WTC11 (cell line): ENCODE measurements around the gene CACNA2D4. TPM values are rescaled to one million over a fixed set of nuclear protein-coding genes. Genes with fewer than 3 reads are reported as not detected.

Experiments used
- ATAC-seq: fragments of 200-7000 bp; cut with Tn5 transposase; 2 replicates; pipeline ENCODE4 v1.10.0; 2021; ENCODE audit warnings: mild to moderate bottlenecking, moderate library complexity
- CTCF ChIA-PET: fragments of 300-600 bp; sonication (Branson Sonifier 250); formaldehyde crosslinking; loops from one replicate; lab custom pipeline; 2021; ENCODE audit warnings: antibody characterized with exemption; lab: Charles Lee
- POLR2A ChIA-PET: fragments of 350-600 bp; sonication (Branson Sonifier 250); formaldehyde crosslinking; loops from one replicate; lab custom pipeline; 2021; ENCODE audit warnings: antibody characterized with exemption; lab: Charles Lee
- DNase-seq: peaks from one replicate; pipeline ENCODE4 v3.0.0; 2021; ENCODE audit warnings: low spot score
- H3K27ac Mint-ChIP-seq: 2 replicates; pipeline ENCODE4 v1.8.0; 2021; ENCODE audit warnings: mixed read lengths
- H3K27me3 Mint-ChIP-seq: 2 replicates; pipeline ENCODE4 v1.8.0; 2021; ENCODE audit warnings: low read depth, mild to moderate bottlenecking, moderate library complexity, mixed read lengths
- H3K36me3 Mint-ChIP-seq: 2 replicates; pipeline ENCODE4 v1.8.0; 2021; ENCODE audit warnings: mixed read lengths
- H3K4me1 Mint-ChIP-seq: 2 replicates; pipeline ENCODE4 v1.8.0; 2022; ENCODE audit warnings: mixed read lengths
- H3K4me3 Mint-ChIP-seq: 2 replicates; pipeline ENCODE4 v1.8.0; 2021; ENCODE audit warnings: mild to moderate bottlenecking, moderate library complexity, mixed read lengths
- H3K9me3 Mint-ChIP-seq: 2 replicates; pipeline ENCODE4 v1.8.0; 2021; ENCODE audit warnings: mixed read lengths
- ATF6 ChIP-seq: sonication (generic); formaldehyde crosslinking; IDR thresholded peaks from 2 replicates; pipeline ENCODE4 v1.8.1; 2023; ENCODE audit warnings: mild to moderate bottlenecking, missing genetic modification reagents
- E2F1 ChIP-seq: sonication (generic); formaldehyde crosslinking; IDR thresholded peaks from 2 replicates; pipeline ENCODE4 v1.8.0; 2022; ENCODE audit warnings: mild to moderate bottlenecking, missing genetic modification reagents
- E2F4 ChIP-seq: sonication (generic); formaldehyde crosslinking; IDR thresholded peaks from 2 replicates; pipeline ENCODE4 v1.8.1; 2022; ENCODE audit warnings: low read depth, mild to moderate bottlenecking, moderate library complexity, missing genetic modification reagents, borderline replicate concordance
- GABPB1 ChIP-seq: sonication (generic); formaldehyde crosslinking; IDR thresholded peaks from 2 replicates; pipeline ENCODE4 v1.8.1; 2023; ENCODE audit warnings: mild to moderate bottlenecking, missing genetic modification reagents
- GRHL2 ChIP-seq: fragments of 250-450 bp; sonication (Bioruptor Pico); IDR thresholded peaks from 2 replicates; pipeline ENCODE4 v1.8.0; 2022; ENCODE audit warnings: mild to moderate bottlenecking, moderate library complexity; ENCODE audit not compliant: insufficient replicate concordance, severe bottlenecking
- IRF2 ChIP-seq: sonication (generic); formaldehyde crosslinking; IDR thresholded peaks from 2 replicates; pipeline ENCODE4 v1.8.0; 2022; ENCODE audit warnings: low read depth, missing genetic modification reagents, borderline replicate concordance
- MAX ChIP-seq: sonication (generic); formaldehyde crosslinking; IDR thresholded peaks from 2 replicates; pipeline ENCODE4 v1.8.0; 2022; ENCODE audit warnings: mild to moderate bottlenecking, missing genetic modification reagents
- MLX ChIP-seq: sonication (generic); formaldehyde crosslinking; IDR thresholded peaks from 2 replicates; pipeline ENCODE4 v1.8.1; 2023; ENCODE audit warnings: mild to moderate bottlenecking, missing genetic modification reagents, moderate library complexity
- NFE2L1 ChIP-seq: sonication (generic); formaldehyde crosslinking; IDR thresholded peaks from 2 replicates; pipeline ENCODE4 v1.8.1; 2023; ENCODE audit warnings: missing genetic modification reagents
- NFYB ChIP-seq: sonication (generic); formaldehyde crosslinking; conservative IDR thresholded peaks from 2 replicates; pipeline ENCODE4 v1.8.0; 2022; ENCODE audit warnings: low read depth, missing genetic modification reagents
- OVOL2 ChIP-seq: fragments of 250-450 bp; sonication (Bioruptor Pico); IDR thresholded peaks from 2 replicates; pipeline ENCODE4 v1.9.0; 2021; ENCODE audit warnings: mild to moderate bottlenecking, borderline replicate concordance
- RORB ChIP-seq: fragments of 250-450 bp; sonication (Bioruptor Pico); IDR thresholded peaks from 2 replicates; pipeline ENCODE4 v1.9.0; 2021; ENCODE audit warnings: mild to moderate bottlenecking
- SMAD3 ChIP-seq: sonication (generic); formaldehyde crosslinking; IDR thresholded peaks from 2 replicates; pipeline ENCODE4 v1.8.0; 2022; ENCODE audit warnings: missing genetic modification reagents, mild to moderate bottlenecking, borderline replicate concordance
- TEAD1 ChIP-seq: sonication (generic); formaldehyde crosslinking; IDR thresholded peaks from 2 replicates; pipeline ENCODE4 v1.8.0; 2022; ENCODE audit warnings: mild to moderate bottlenecking, missing genetic modification reagents
- TEAD4 ChIP-seq: sonication (generic); formaldehyde crosslinking; IDR thresholded peaks from 2 replicates; pipeline ENCODE4 v1.8.0; 2022; ENCODE audit warnings: mild to moderate bottlenecking, missing genetic modification reagents
- USF1 ChIP-seq: sonication (generic); formaldehyde crosslinking; IDR thresholded peaks from 2 replicates; pipeline ENCODE4 v1.8.0; 2022; ENCODE audit warnings: mild to moderate bottlenecking, missing genetic modification reagents
- USF2 ChIP-seq: sonication (generic); formaldehyde crosslinking; IDR thresholded peaks from 2 replicates; pipeline ENCODE4 v1.8.1; 2023; ENCODE audit warnings: mild to moderate bottlenecking, missing genetic modification reagents, moderate library complexity
- ZBTB21 ChIP-seq: sonication (generic); formaldehyde crosslinking; IDR thresholded peaks from 2 replicates; pipeline ENCODE4 v1.8.1; 2023; ENCODE audit warnings: mild to moderate bottlenecking, missing genetic modification reagents, borderline replicate concordance
- ZNF219 ChIP-seq: sonication (generic); formaldehyde crosslinking; IDR thresholded peaks from 2 replicates; pipeline ENCODE4 v1.8.0; 2023; ENCODE audit warnings: missing genetic modification reagents, mild to moderate bottlenecking, borderline replicate concordance
- ZNF232 ChIP-seq: sonication (generic); formaldehyde crosslinking; IDR thresholded peaks from 2 replicates; pipeline ENCODE4 v1.8.0; 2022; ENCODE audit warnings: mild to moderate bottlenecking, missing genetic modification reagents
- ZNF317 ChIP-seq: sonication (generic); formaldehyde crosslinking; IDR thresholded peaks from 2 replicates; pipeline ENCODE4 v1.8.1; 2023; ENCODE audit warnings: low read depth, mild to moderate bottlenecking, moderate library complexity, missing genetic modification reagents, borderline replicate concordance
- ZNF396 ChIP-seq: fragments of 250-450 bp; sonication (Bioruptor Pico); IDR thresholded peaks from 2 replicates; pipeline ENCODE4 v1.8.0; 2021; ENCODE audit warnings: mild to moderate bottlenecking, moderate library complexity, borderline replicate concordance
- ZNF416 ChIP-seq: fragments of 250-450 bp; sonication (Bioruptor Pico); IDR thresholded peaks from 2 replicates; pipeline ENCODE4 v1.9.0; 2021; ENCODE audit warnings: mild to moderate bottlenecking, inconsistent platforms
- total RNA-seq: library from RNA; stranded (reverse); gene quantifications from 3 replicates; pipeline ENCODE4 v1.2.3, GENCODE V29; 2021

Gene CACNA2D4
- total RNA-seq, 1 experiment from 2014 or later = 0.04 TPM

- POLR2A ChIA-PET = no interaction called here
- H3K4me3 Mint-ChIP-seq = no peak overlapping the region
- no peaks in the 10 kb centered on the region for H3K9me3 Mint-ChIP-seq
- H3K36me3 Mint-ChIP-seq = no peaks in the 10 kb centered on the region
- H3K27ac Mint-ChIP-seq = no peak overlapping the region
- DNase-seq (no peak), ATAC-seq (no peak)
- TF ChIP-seq ZNF416 (CRISPR knock-in tag) (no peak), ZNF396 (no peak), SMAD3 (no peak), TEAD1 (CRISPR knock-in tag) (no peak), TEAD4 (CRISPR knock-in tag) (no peak), ATF6 (CRISPR knock-in tag) (no peak), USF1 (CRISPR knock-in tag) (no peak), GRHL2 (CRISPR knock-in tag) (no peak), MAX (CRISPR knock-in tag) (no peak), NFE2L1 (CRISPR knock-in tag) (no peak), NFYB (CRISPR knock-in tag) (no peak), ZNF317 (CRISPR knock-in tag) (no peak), ZNF219 (CRISPR knock-in tag) (no peak), ZNF232 (CRISPR knock-in tag) (no peak), RORB (no peak), MLX (CRISPR knock-in tag) (no peak), E2F4 (CRISPR knock-in tag) (no peak), E2F1 (CRISPR knock-in tag) (no peak), ZBTB21 (CRISPR knock-in tag) (no peak)
- CTCF ChIA-PET = interaction anchor here (1.4 to 1.8 kb wide), 2 partner anchors 14 to 192 kb away, joined by 4 to 5 read pairs; no protein-coding TSS in a partner anchor
- H3K4me1 Mint-ChIP-seq = peaks cover 42% of the 10 kb centered on the region
- no peaks in the 10 kb centered on the region for H3K27me3 Mint-ChIP-seq
Observed at GRCh38 chr12:1844661-1845409, 73.6 kb downstream of the CACNA2D4 start.

- H3K27ac Mint-ChIP-seq = no peak overlapping the region
- ChIA-PET CTCF (interaction anchor here (1.4 to 1.8 kb wide), 3 partner anchors 13 to 191 kb away, joined by 4 to 7 read pairs (median 5); no protein-coding TSS in a partner anchor), POLR2A (no interaction called here)
- no peaks in the 10 kb centered on the region for H3K27me3 Mint-ChIP-seq
- no peaks in the 10 kb centered on the region for H3K9me3 Mint-ChIP-seq
- ATAC-seq (no peak), DNase-seq (peak; percentile 10)
- no peak overlapping the region for H3K4me3 Mint-ChIP-seq
- peaks cover 46% of the 10 kb centered on the region for H3K4me1 Mint-ChIP-seq
- no peaks in the 10 kb centered on the region for H3K36me3 Mint-ChIP-seq
- no peak for TF ChIP-seq ZNF232 (CRISPR knock-in tag)
- no peak for TF ChIP-seq GABPB1 (CRISPR knock-in tag)
- TF ChIP-seq MLX (CRISPR knock-in tag) = no peak
- no peak for TF ChIP-seq OVOL2 (CRISPR knock-in tag)
- no peak for TF ChIP-seq USF2
- TF ChIP-seq IRF2 (CRISPR knock-in tag) = no peak
Observed at GRCh38 chr12:1844223-1844622, 74.2 kb downstream of the CACNA2D4 start.
